Transverse colon (tissue), 4 donors: ENCODE data around the gene IDH1.

ENCODE experiments used
- CTCF ChIP-seq, 5 experiments: fragments of 200-600 bp in 3 of 5; fragments of 450-650 bp in 2 of 5; sonication (generic) in 3 of 5; IDR thresholded peaks; 1 replicate in 2 of 5; 2 replicates in 3 of 5; pipeline ENCODE4 v1.5.1; 2016 to 2017; ENCODE audit warnings: antibody characterized with exemption in 5 of 5, inconsistent platforms in 3 of 5, mild to moderate bottlenecking in 2 of 5, moderate library complexity in 1 of 5
- EP300 ChIP-seq: sonication (generic); formaldehyde crosslinking; IDR thresholded peaks from one replicate; pipeline ENCODE4 v1.6.1; 2017; ENCODE audit warnings: antibody characterized with exemption, low read depth
- POLR2A ChIP-seq: fragments of 450-650 bp; IDR thresholded peaks from one replicate; pipeline ENCODE4 v1.6.1; 2016; ENCODE audit warnings: antibody characterized with exemption, mild to moderate bottlenecking, moderate library complexity
- POLR2AphosphoS5 ChIP-seq, 3 donors: sonication (generic); formaldehyde crosslinking; IDR thresholded peaks; one replicate each; pipeline ENCODE4 v1.6.1; 2016; ENCODE audit warnings: antibody characterized with exemption in 3 of 3

DNA sequence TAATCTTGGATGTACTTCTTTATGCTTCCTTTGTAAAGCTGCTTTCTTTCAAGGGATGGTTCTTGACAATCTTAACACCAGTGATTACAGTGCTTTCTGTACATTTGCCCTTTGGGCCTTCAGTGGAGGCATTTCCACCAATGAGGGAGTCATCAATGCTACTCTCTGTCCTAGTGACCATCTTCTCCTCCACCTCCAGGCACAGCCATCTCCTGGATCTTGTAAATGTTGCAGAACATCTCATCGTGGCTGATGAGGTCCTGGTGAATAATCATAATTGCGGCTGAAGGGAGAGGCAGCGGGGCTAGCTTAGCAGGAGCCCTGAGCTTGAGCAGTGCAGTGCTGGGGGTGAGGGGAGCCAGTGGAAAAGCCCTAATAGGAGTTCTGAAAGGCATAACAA is 32.5 kb downstream of the IDH1 start:
- TF ChIP-seq POLR2A (no peak), CTCF (IDR thresholded peaks at IDR 0.05) (no peak), EP300 (no peak), POLR2AphosphoS5 (IDR thresholded peaks at IDR 0.05) (no peak)
